BE2C (cell line): Measurements from ENCODE around the gene GPR39.

Source experiments
- DNase-seq: peaks from one replicate; pipeline ENCODE4 v3.0.0-alpha.2; 2020
- H3K27me3 ChIP-seq: fragments of 250-450 bp; sonication (Bioruptor Pico); 2 replicates; pipeline ENCODE4 v1.5.1; 2020; ENCODE audit warnings: mild to moderate bottlenecking
- H3K36me3 ChIP-seq: fragments of 250-450 bp; sonication (Bioruptor Pico); 2 replicates; pipeline ENCODE4 v1.5.1; 2020; ENCODE audit warnings: mild to moderate bottlenecking
- H3K4me1 ChIP-seq: fragments of 250-450 bp; sonication (Bioruptor Pico); 2 replicates; pipeline ENCODE4 v1.5.1; 2020
- H3K4me3 ChIP-seq: 2 replicates; pipeline ENCODE4 v1.5.1; 2011; ENCODE audit warnings: low read depth, low read length
- H3K9me3 ChIP-seq: fragments of 250-450 bp; sonication (Bioruptor Pico); 2 replicates; pipeline ENCODE4 v1.5.1; 2020
- CTCF ChIP-seq: IDR thresholded peaks from 2 replicates; pipeline ENCODE4 v1.5.1; 2012; ENCODE audit warnings: mild to moderate bottlenecking, low read depth, low read length

The GPR39 gene

GRCh38 chr2:132462236-132462635, 45.6 kb downstream of the GPR39 start:
- H3K27me3 ChIP-seq: no peaks in the 10 kb centered on the region
- no peaks in the 10 kb centered on the region for H3K4me1 ChIP-seq
- no peak for DNase-seq
- no peak overlapping the region for H3K4me3 ChIP-seq
- no peaks in the 10 kb centered on the region for H3K9me3 ChIP-seq
- no peaks in the 10 kb centered on the region for H3K36me3 ChIP-seq
- no peak for TF ChIP-seq CTCF

GRCh38 chr2:132463719-132464118, 47.1 kb downstream of the GPR39 start:
- no peak for TF ChIP-seq CTCF
- Histone ChIP-seq H3K4me1 (no peaks in the 10 kb centered on the region), H3K9me3 (no peaks in the 10 kb centered on the region)

GRCh38 chr2:132465917-132466316, 49.3 kb downstream of the GPR39 start:
- Histone ChIP-seq H3K9me3 (no peaks in the 10 kb centered on the region), H3K4me1 (no peaks in the 10 kb centered on the region), H3K36me3 (no peaks in the 10 kb centered on the region), H3K27me3 (no peaks in the 10 kb centered on the region), H3K4me3 (no peak overlapping the region)
- no peak for DNase-seq
- no peak for TF ChIP-seq CTCF

More at GRCh38 chr2:132463719-132464118, 47.1 kb downstream of the GPR39 start:
- Histone ChIP-seq H3K4me3 (no peak overlapping the region), H3K27me3 (no peaks in the 10 kb centered on the region), H3K36me3 (no peaks in the 10 kb centered on the region)
- DNase-seq: no peak

- DNase-seq: no peak
- H3K9me3 ChIP-seq: no peaks in the 10 kb centered on the region
- no peak overlapping the region for H3K4me3 ChIP-seq
- H3K27me3 ChIP-seq: no peaks in the 10 kb centered on the region
- no peaks in the 10 kb centered on the region for H3K36me3 ChIP-seq
- no peaks in the 10 kb centered on the region for H3K4me1 ChIP-seq
- no peak for TF ChIP-seq CTCF
Observed at GRCh38 chr2:132466428-132467028, 49.9 kb downstream of the GPR39 start.

GRCh38 chr2:132468821-132469675, 52.4 kb downstream of the GPR39 start:
- H3K4me3 ChIP-seq: no peak overlapping the region
- no peaks in the 10 kb centered on the region for H3K36me3 ChIP-seq
- no peak for TF ChIP-seq CTCF
- H3K9me3 ChIP-seq: no peaks in the 10 kb centered on the region
- no peaks in the 10 kb centered on the region for H3K4me1 ChIP-seq
- no peak for DNase-seq
- H3K27me3 ChIP-seq: no peaks in the 10 kb centered on the region

GRCh38 chr2:132470746-132471145, 54.1 kb downstream of the GPR39 start:
- Histone ChIP-seq H3K4me3 (no peak overlapping the region), H3K27me3 (no peaks in the 10 kb centered on the region), H3K36me3 (no peaks in the 10 kb centered on the region), H3K9me3 (no peaks in the 10 kb centered on the region), H3K4me1 (no peaks in the 10 kb centered on the region)
- DNase-seq: no peak
- no peak for TF ChIP-seq CTCF
